SK-N-MC (cell line): ENCODE results near the gene MTERF2.

Source experiments
- EZH2 ChIP-seq: fragments of 200-600 bp; sonication (generic); IDR thresholded peaks from one replicate; pipeline ENCODE4 v1.6.1; 2017; ENCODE audit warnings: antibody characterized with exemption
- FOXP2 ChIP-seq: optimal IDR thresholded peaks from 2 replicates; pipeline ENCODE3; 2011; ENCODE audit warnings: mild to moderate bottlenecking, moderate library complexity; ENCODE audit not compliant: insufficient read depth; ENCODE audit errors: extremely low read length, control extremely low read depth
- POLR2AphosphoS5 ChIP-seq: IDR thresholded peaks from 2 replicates; pipeline ENCODE4 v1.6.1; 2012; ENCODE audit warnings: mild to moderate bottlenecking, low read depth, low read length, borderline replicate concordance

- TF ChIP-seq POLR2AphosphoS5 (no peak), EZH2 (no peak), FOXP2 (no peak)
Measured at GRCh38 chr12:106975993-106976658, 10.8 kb downstream of the MTERF2 start.
